IgD-negative memory B cell (primary cell): ENCODE results near the gene GAD1. TPM values are rescaled to one million over a fixed set of nuclear protein-coding genes. Genes with fewer than 3 reads are reported as not detected.

Source experiments
- H3K27ac Mint-ChIP-seq, 3 donors: one replicate each; pipeline ENCODE4 v1.8.0; 2020 to 2022; ENCODE audit warnings: mild to moderate bottlenecking in 3 of 3, mixed read lengths in 3 of 3, moderate library complexity in 1 of 3
- H3K27me3 Mint-ChIP-seq: one replicate; pipeline ENCODE4 v1.8.0; 2021; ENCODE audit warnings: mixed read lengths
- H3K36me3 Mint-ChIP-seq: one replicate; pipeline ENCODE4 v1.8.0; 2020; ENCODE audit warnings: mild to moderate bottlenecking, mixed read lengths
- H3K4me1 Mint-ChIP-seq, 3 donors: one replicate each; pipeline ENCODE4 v1.8.0; 2020 to 2022; ENCODE audit warnings: mixed read lengths in 3 of 3, mild to moderate bottlenecking in 1 of 3
- H3K4me3 Mint-ChIP-seq, 4 donors: one replicate each; pipeline ENCODE4 v1.8.0; 2020 to 2022; ENCODE audit warnings: mild to moderate bottlenecking in 4 of 4, mixed read lengths in 4 of 4, moderate library complexity in 3 of 4
- H3K9me3 Mint-ChIP-seq, 3 donors: one replicate each; pipeline ENCODE4 v1.8.0; 2020 to 2021; ENCODE audit warnings: mixed read lengths in 3 of 3, mild to moderate bottlenecking in 1 of 3
- polyA plus RNA-seq: library from polyadenylated mRNA; unstranded; fragments of 300-500 nt; fragmentation: Illumina TruSeq; gene quantifications from one replicate; pipeline ENCODE4 v1.2.3, GENCODE V29; 2021

Gene GAD1
- polyA plus RNA-seq, 1 donor from 2014 or later: not detected

GRCh38 chr2:170885130-170885791 is 68.6 kb downstream of the GAD1 start:
- H3K4me3 Mint-ChIP-seq: no peak overlapping the region
- H3K4me1 Mint-ChIP-seq: peaks cover 0 to 4% (median 3%) of the 10 kb centered on the region in 3 donors
- H3K9me3 Mint-ChIP-seq: peaks cover 0 to 2% (median 0%) of the 10 kb centered on the region in 3 donors
- H3K27ac Mint-ChIP-seq: no peak overlapping the region
- H3K36me3 Mint-ChIP-seq: no peaks in the 10 kb centered on the region
- H3K27me3 Mint-ChIP-seq: peaks cover 15% of the 10 kb centered on the region

- H3K9me3 Mint-ChIP-seq: peaks cover 0 to 2% (median 0%) of the 10 kb centered on the region in 3 donors
- H3K4me3 Mint-ChIP-seq: no peak overlapping the region
- H3K4me1 Mint-ChIP-seq: peaks cover 0 to 4% (median 3%) of the 10 kb centered on the region in 3 donors
- peaks cover 15% of the 10 kb centered on the region for H3K27me3 Mint-ChIP-seq
- no peak overlapping the region for H3K27ac Mint-ChIP-seq
- no peaks in the 10 kb centered on the region for H3K36me3 Mint-ChIP-seq
Measured at GRCh38 chr2:170886386-170886785, 69.7 kb downstream of the GAD1 start.

GRCh38 chr2:170887496-170887895 is 70.8 kb downstream of the GAD1 start:
- H3K36me3 Mint-ChIP-seq: no peaks in the 10 kb centered on the region
- H3K9me3 Mint-ChIP-seq: peaks cover 0 to 2% (median 0%) of the 10 kb centered on the region in 3 donors
- H3K27me3 Mint-ChIP-seq: peaks cover 13% of the 10 kb centered on the region
- peaks cover 0 to 4% (median 3%) of the 10 kb centered on the region in 3 donors for H3K4me1 Mint-ChIP-seq
- no peak overlapping the region for H3K4me3 Mint-ChIP-seq
- no peak overlapping the region for H3K27ac Mint-ChIP-seq

- no peaks in the 10 kb centered on the region for H3K36me3 Mint-ChIP-seq
- H3K4me3 Mint-ChIP-seq: no peak overlapping the region
- H3K27ac Mint-ChIP-seq: no peak overlapping the region
- peaks cover 0 to 2% (median 0%) of the 10 kb centered on the region in 3 donors for H3K9me3 Mint-ChIP-seq
- peaks cover 0 to 4% (median 3%) of the 10 kb centered on the region in 3 donors for H3K4me1 Mint-ChIP-seq
- peaks cover 13% of the 10 kb centered on the region for H3K27me3 Mint-ChIP-seq
Measured at GRCh38 chr2:170887896-170888295, 71.2 kb downstream of the GAD1 start.

GRCh38 chr2:170891893-170892292 is 75.2 kb downstream of the GAD1 start:
- Mint-ChIP-seq H3K9me3 (no peaks in the 10 kb centered on the region), H3K4me3 (no peak overlapping the region), H3K27me3 (peaks cover 2% of the 10 kb centered on the region), H3K4me1 (no peaks in the 10 kb centered on the region), H3K27ac (no peak overlapping the region), H3K36me3 (no peaks in the 10 kb centered on the region)

- Mint-ChIP-seq H3K9me3 (no peaks in the 10 kb centered on the region), H3K4me1 (no peaks in the 10 kb centered on the region), H3K4me3 (no peak overlapping the region), H3K27me3 (peaks cover 3% of the 10 kb centered on the region), H3K36me3 (no peaks in the 10 kb centered on the region), H3K27ac (no peak overlapping the region)
Measured at GRCh38 chr2:170892391-170892951, 75.8 kb downstream of the GAD1 start.

GRCh38 chr2:170895023-170895757 is 78.5 kb downstream of the GAD1 start:
- Mint-ChIP-seq H3K4me1 (no peaks in the 10 kb centered on the region), H3K4me3 (no peak overlapping the region), H3K27ac (no peak overlapping the region), H3K9me3 (peaks cover 0 to 2% (median 0%) of the 10 kb centered on the region in 3 donors), H3K27me3 (peaks cover 3% of the 10 kb centered on the region), H3K36me3 (peaks cover 2% of the 10 kb centered on the region)

GRCh38 chr2:170896622-170897021 is 79.9 kb downstream of the GAD1 start:
- H3K9me3 Mint-ChIP-seq: peaks cover 0 to 2% (median 0%) of the 10 kb centered on the region in 3 donors
- H3K36me3 Mint-ChIP-seq: peaks cover 2% of the 10 kb centered on the region
- no peak overlapping the region for H3K27ac Mint-ChIP-seq
- no peak overlapping the region for H3K4me3 Mint-ChIP-seq
- H3K4me1 Mint-ChIP-seq: no peaks in the 10 kb centered on the region
- H3K27me3 Mint-ChIP-seq: peaks cover 3% of the 10 kb centered on the region

GRCh38 chr2:170897108-170897507 is 80.4 kb downstream of the GAD1 start:
- Mint-ChIP-seq H3K27ac (no peak overlapping the region), H3K36me3 (peaks cover 2% of the 10 kb centered on the region), H3K9me3 (peaks cover 0 to 2% (median 0%) of the 10 kb centered on the region in 3 donors), H3K27me3 (peaks cover 3% of the 10 kb centered on the region), H3K4me3 (no peak overlapping the region), H3K4me1 (no peaks in the 10 kb centered on the region)

GRCh38 chr2:170905864-170906263 is 89.2 kb downstream of the GAD1 start:
- Mint-ChIP-seq H3K36me3 (no peaks in the 10 kb centered on the region), H3K27me3 (peaks cover 7% of the 10 kb centered on the region)

More at GRCh38 chr2:170905864-170906263, 89.2 kb downstream of the GAD1 start:
- no peaks in the 10 kb centered on the region for H3K4me1 Mint-ChIP-seq
- H3K9me3 Mint-ChIP-seq: peaks cover 5 to 17% (median 12%) of the 10 kb centered on the region in 3 donors
- no peak overlapping the region for H3K4me3 Mint-ChIP-seq
- no peak overlapping the region for H3K27ac Mint-ChIP-seq

Other genes with a start within 250 kb of the GAD1 start
- gene SP5, start 101.5 kb upstream of the GAD1 start, polyA plus RNA-seq: not detected
- gene ERICH2, start 46.5 kb upstream of the GAD1 start, polyA plus RNA-seq: not detected
- 74.1 TPM for gene GORASP2, start 112.4 kb downstream of the GAD1 start, polyA plus RNA-seq